Kidney (tissue), 14 donors: ENCODE results near the gene KMT2C. TPM values are rescaled to one million over a fixed set of nuclear protein-coding genes. Genes with fewer than 3 reads are reported as not detected.
A peak's percentile ranks its signal among the peaks of the same experiment; 100 is the strongest.

ENCODE experiments used
- DNase-seq, 5 donors: peaks; one replicate each; pipeline ENCODE4 v3.0.0-alpha.2; 2013 to 2020
- FAIRE-seq: peaks from 2 replicates; lab custom pipeline; 2012; peaks lifted over from hg19 to GRCh38; lab: Jason Lieb, UNC
- H3K27ac ChIP-seq, 2 donors: one replicate each; pipeline ENCODE4 v1.7.0; 2013; ENCODE audit warnings: low read depth in 2 of 2, low read length in 2 of 2, inconsistent platforms in 1 of 2
- H3K27me3 ChIP-seq: one replicate; pipeline ENCODE4 v1.7.1; 2013; ENCODE audit warnings: low read length, inconsistent platforms; ENCODE audit not compliant: control insufficient read depth, insufficient read depth
- H3K36me3 ChIP-seq, 3 donors: one replicate each; pipeline versions ENCODE4 v1.7.0 to v1.7.1; 2013; ENCODE audit warnings: low read length in 3 of 3, control low read depth in 1 of 3, inconsistent platforms in 1 of 3; ENCODE audit not compliant: insufficient read depth in 3 of 3, control insufficient read depth in 2 of 3
- H3K4me1 ChIP-seq, 3 donors: one replicate each; pipeline versions ENCODE4 v1.7.0 to v1.7.1; 2013; ENCODE audit warnings: low read length in 3 of 3, inconsistent platforms in 1 of 3, low read depth in 1 of 3; ENCODE audit not compliant: control insufficient read depth in 2 of 3, insufficient read depth in 2 of 3
- H3K4me3 ChIP-seq, 3 donors: one replicate each; pipeline versions ENCODE4 v1.7.0 to v1.8.1; 2013; ENCODE audit warnings: low read length in 3 of 3, control low read depth in 1 of 3, inconsistent platforms in 1 of 3
- H3K9ac ChIP-seq, 3 donors: one replicate each; pipeline versions ENCODE4 v1.7.0 to v1.7.1; 2013; ENCODE audit warnings: low read length in 3 of 3, control low read depth in 1 of 3, inconsistent platforms in 1 of 3
- H3K9me3 ChIP-seq, 3 donors: one replicate each; pipeline versions ENCODE4 v1.7.0 to v1.7.1; 2013; ENCODE audit warnings: low read length in 3 of 3, control low read depth in 1 of 3, inconsistent platforms in 1 of 3; ENCODE audit not compliant: control insufficient read depth in 2 of 3, insufficient read depth in 1 of 3
- CTCF ChIP-seq: IDR thresholded peaks from 3 replicates; pipeline ENCODE4 v1.5.1; 2012; ENCODE audit warnings: mild to moderate bottlenecking, moderate library complexity, borderline replicate concordance; ENCODE audit not compliant: insufficient read depth; ENCODE audit errors: extremely low read depth
- intact Hi-C: fragments of 100-400 bp; cut with DNase I; formaldehyde crosslinking; loops from one replicate; pipeline ENCODE4 v1.11.1; 2022
- polyA plus RNA-seq: library from polyadenylated mRNA; stranded (reverse); fragments of 350-450 nt; fragmentation: Illumina TruSeq; extraction: RNeasy Lipid Tissue Mini Kit (QIAGEN cat#74804); gene quantifications from one replicate; pipeline ENCODE4 v1.2.3, GENCODE V29; 2014; ENCODE audit warnings: low read depth, low replicate concordance; ENCODE audit not compliant: insufficient read depth
- total RNA-seq: library from RNA; stranded (reverse); fragmentation: NEBNext Ultra II Directional; extraction: Animal tissue kit (Norgen Biotek cat#: 25700); gene quantifications from one replicate; pipeline ENCODE4 v1.2.1, GENCODE V29; 2021
- donor health status: control.
- donor health status: control.
- donor health status: control.
- donor health status: control.
- donor health status: control.
- donor health status: DM: yes; HTN: yes; CAD: no.
- donor health status: Normal renal cell carcinoma (clear cell type).

Gene KMT2C
- total and polyA plus RNA-seq, 2 donors from 2014 or later, result 4.8 to 102 TPM

- H3K9me3 ChIP-seq, result no peaks in the 10 kb centered on the region
- H3K27me3 ChIP-seq, result no peaks in the 10 kb centered on the region
- H3K4me3 ChIP-seq, result no peak overlapping the region
- no peaks in the 10 kb centered on the region for H3K36me3 ChIP-seq
- H3K4me1 ChIP-seq, result peaks cover 0 to 9% (median 8%) of the 10 kb centered on the region in 3 donors
- no peak for FAIRE-seq
- intact Hi-C loops, result loop anchor here (5.0 kb wide), 1 partner anchor 369 kb away; no protein-coding TSS in a partner anchor
- no peak for TF ChIP-seq CTCF
- H3K9ac ChIP-seq, result no peak overlapping the region
- no peak overlapping the region for H3K27ac ChIP-seq
- DNase-seq, result no peak
These were observed 97.2 kb downstream of the KMT2C start for GRCh38 chr7:152338561-152338960.

GRCh38 chr7:152336754-152337368, 98.9 kb downstream of the KMT2C start:
- H3K27ac ChIP-seq, result no peak overlapping the region
- no peaks in the 10 kb centered on the region for H3K27me3 ChIP-seq
- FAIRE-seq (no peak), DNase-seq (peak in 3 of 5 donors; percentile 18 to 70 (median 59))
- no peak overlapping the region for H3K9ac ChIP-seq
- peaks cover 0 to 7% (median 7%) of the 10 kb centered on the region in 3 donors for H3K4me1 ChIP-seq
- H3K4me3 ChIP-seq, result no peak overlapping the region
- H3K36me3 ChIP-seq, result no peaks in the 10 kb centered on the region
- H3K9me3 ChIP-seq, result no peaks in the 10 kb centered on the region
- intact Hi-C loops, result loop anchor here (5.0 kb wide), 1 partner anchor 370 kb away; no protein-coding TSS in a partner anchor
- TF ChIP-seq CTCF, result peak; percentile 39

- H3K27ac ChIP-seq, result peak overlapping the region in 1 of 2 donors; percentile 8
- no peaks in the 10 kb centered on the region for H3K27me3 ChIP-seq
- H3K36me3 ChIP-seq, result no peaks in the 10 kb centered on the region
- peak overlapping the region in 2 of 3 donors; percentile 24 to 61 for H3K4me3 ChIP-seq
- H3K4me1 ChIP-seq, result peaks cover 0 to 7% (median 3%) of the 10 kb centered on the region in 3 donors
- H3K9ac ChIP-seq, result peak overlapping the region in 2 of 3 donors; percentile 2 to 17
- DNase-seq, result no peak
- TF ChIP-seq CTCF, result no peak
- FAIRE-seq, result no peak
- intact Hi-C loops, result loop anchor here (5.0 kb wide), 1 partner anchor 371 kb away; no protein-coding TSS in a partner anchor
- H3K9me3 ChIP-seq, result no peaks in the 10 kb centered on the region
These were observed 99.8 kb downstream of the KMT2C start for GRCh38 chr7:152335900-152336571.
